GM12878 (cell line): ENCODE data around the gene SSRP1. TPM values are rescaled to one million over a fixed set of nuclear protein-coding genes. Genes with fewer than 3 reads are reported as not detected.
A peak's percentile ranks its signal among the peaks of the same experiment; 100 is the strongest.

Source experiments
- ATAC-seq: fragments of 200-7000 bp; cut with Tn5 transposase; 3 replicates; pipeline ENCODE4 v1.9.1; 2020; ENCODE audit warnings: mild to moderate bottlenecking, moderate library complexity
- BruUV-seq: library from RNA; stranded (reverse); fragments of 400-500 nt; replicated peaks from 2 replicates; lab custom pipeline; 2021; lab: Mats Ljungman, UMichigan
- CTCF ChIA-PET: fragments of 300-600 bp; sonication (Branson Sonifier 250); formaldehyde crosslinking; extraction: SDS; loops from one replicate; lab custom pipeline; 2021; ENCODE audit warnings: inconsistent platforms; lab: Yijun Ruan, JAX
- POLR2A ChIA-PET: fragments of 350-600 bp; formaldehyde crosslinking; extraction: SDS; loops from one replicate; lab custom pipeline; 2021; ENCODE audit warnings: inconsistent platforms; lab: Charles Lee
- RAD21 ChIA-PET: fragments of 300-600 bp; sonication (Branson Sonifier 250); formaldehyde crosslinking; loops from one replicate; lab custom pipeline; 2023; ENCODE audit warnings: antibody characterized with exemption; ENCODE audit not compliant: unreplicated experiment; lab: Charles Lee
- SMC1A ChIA-PET: fragments of 300-600 bp; sonication (Branson Sonifier 250); formaldehyde crosslinking; loops from one replicate; lab custom pipeline; 2023; ENCODE audit not compliant: unreplicated experiment, uncharacterized antibody; lab: Charles Lee
- DNase-seq: peaks from one replicate; pipeline ENCODE4 v3.0.0-alpha.2; 2011; ENCODE audit warnings: low read depth, low spot score
- FAIRE-seq: peaks from 3 replicates; lab custom pipeline; 2011; peaks lifted over from hg19 to GRCh38; lab: Jason Lieb, UNC
- H2AFZ ChIP-seq: 2 replicates; pipeline ENCODE4 v1.6.0; 2011; ENCODE audit warnings: low read depth, low read length, control low read depth; ENCODE audit not compliant: control insufficient read depth
- H3K27ac ChIP-seq: 2 replicates; pipeline ENCODE4 v1.5.1; 2011; ENCODE audit warnings: control low read depth; ENCODE audit not compliant: control insufficient read depth, insufficient read depth
- H3K27me3 ChIP-seq, 2 experiments: replicated peaks in 1 of 2; 2 replicates each; pipeline versions ENCODE4 v1.6.0 to v1.6.1; 2011; ENCODE audit warnings: low read length in 1 of 2; ENCODE audit not compliant: control insufficient read depth in 2 of 2, insufficient read depth in 2 of 2
- H3K36me3 ChIP-seq, 2 experiments: 2 replicates each; pipeline ENCODE4 v1.5.1; 2011; ENCODE audit warnings: low read length in 1 of 2; ENCODE audit not compliant: control insufficient read depth in 2 of 2, insufficient read depth in 2 of 2
- H3K4me1 ChIP-seq: 2 replicates; pipeline ENCODE4 v1.6.1; 2011; ENCODE audit warnings: mild to moderate bottlenecking, low read length, moderate library complexity, mixed read lengths; ENCODE audit not compliant: control insufficient read depth, insufficient read depth
- H3K4me2 ChIP-seq: 2 replicates; pipeline ENCODE4 v1.6.0; 2011; ENCODE audit warnings: control low read depth; ENCODE audit not compliant: control insufficient read depth, insufficient read depth
- H3K4me3 ChIP-seq: fragments of 200-600 bp; sonication (generic); 2 replicates; pipeline ENCODE4 v1.5.1; 2016
- H3K79me2 ChIP-seq: 2 replicates; pipeline ENCODE4 v1.6.0; 2011; ENCODE audit warnings: low read length; ENCODE audit not compliant: control insufficient read depth, insufficient read depth
- H3K9ac ChIP-seq: 2 replicates; pipeline ENCODE4 v1.8.0; 2011; ENCODE audit warnings: low read length, control low read depth, mixed read lengths; ENCODE audit not compliant: control insufficient read depth, insufficient read depth
- H3K9me3 ChIP-seq: replicated peaks from 3 replicates; pipeline ENCODE4 v1.5.1; 2011; ENCODE audit warnings: mild to moderate bottlenecking, low read length; ENCODE audit not compliant: control insufficient read depth, insufficient read depth
- H4K20me1 ChIP-seq: 2 replicates; pipeline ENCODE4 v1.6.0; 2011; ENCODE audit not compliant: control insufficient read depth, insufficient read depth
- BCL3 ChIP-seq: IDR thresholded peaks from 2 replicates; pipeline ENCODE4 v1.6.1; 2011; ENCODE audit warnings: borderline replicate concordance, low read depth, mild to moderate bottlenecking, moderate library complexity, low read length; ENCODE audit not compliant: insufficient read depth, poor library complexity, severe bottlenecking
- CREM ChIP-seq: IDR thresholded peaks from 2 replicates; pipeline ENCODE4 v1.6.1; 2014; ENCODE audit warnings: antibody characterized with exemption, low read depth
- EZH2 ChIP-seq: IDR thresholded peaks from 2 replicates; pipeline ENCODE4 v1.6.1; 2012; ENCODE audit warnings: low read depth, mild to moderate bottlenecking, control low read depth, inconsistent platforms, low read length, borderline replicate concordance; ENCODE audit not compliant: control insufficient read depth
- POU2F2 ChIP-seq: IDR thresholded peaks from 3 replicates; pipeline ENCODE4 v1.6.1; 2011; ENCODE audit warnings: low read depth, mild to moderate bottlenecking, low read length, borderline replicate concordance
- RELA ChIP-seq: fragments of 450-650 bp; IDR thresholded peaks from 2 replicates; pipeline ENCODE4 v1.8.0; 2014; ENCODE audit warnings: borderline replicate concordance; ENCODE audit not compliant: partially characterized antibody
- RELB ChIP-seq: fragments of 450-650 bp; IDR thresholded peaks from 2 replicates; pipeline ENCODE4 v1.6.1; 2017; ENCODE audit warnings: low read depth, mild to moderate bottlenecking, moderate library complexity
- RFX5 ChIP-seq: IDR thresholded peaks from 2 replicates; pipeline ENCODE4 v1.6.1; 2011; ENCODE audit warnings: low read depth, low read length, improper control_type of control experiment
- SREBF1 ChIP-seq: IDR thresholded peaks from 2 replicates; pipeline ENCODE4 v1.6.1; 2012; ENCODE audit warnings: mild to moderate bottlenecking, low read length
- SREBF2 ChIP-seq: IDR thresholded peaks from 2 replicates; pipeline ENCODE4 v1.6.1; 2012; ENCODE audit warnings: mild to moderate bottlenecking, low read length
- STAT3 ChIP-seq: IDR thresholded peaks from 2 replicates; pipeline ENCODE4 v1.6.1; 2011; ENCODE audit warnings: low read depth, low read length, improper control_type of control experiment
- ZBTB11 ChIP-seq: fragments of 450-650 bp; formaldehyde crosslinking; IDR thresholded peaks from 2 replicates; pipeline ENCODE4 v1.5.0; 2022; ENCODE audit warnings: mild to moderate bottlenecking, missing genetic modification characterization
- ZNF592 ChIP-seq: fragments of 450-650 bp; IDR thresholded peaks from 2 replicates; pipeline ENCODE4 v1.6.1; 2017; ENCODE audit warnings: mild to moderate bottlenecking, moderate library complexity
- WGBS: methylation state at CpG from one replicate; pipeline ENCODE4 v1.1.6; 2016; ENCODE audit warnings: low lambda C conversion rate; ENCODE audit not compliant: insufficient replicate concordance, insufficient coverage; ENCODE audit errors: missing lambda C conversion rate; 5-methylcytosine and 5-hydroxymethylcytosine counted together
- in situ Hi-C: fragments of 300-500 bp; cut with MboI; formaldehyde crosslinking; loops from 9 replicates; pipeline ENCODE4 v1.14.3; 2018; ENCODE audit warnings: mixed read lengths
- intact Hi-C: fragments of 100-400 bp; cut with micrococcal nuclease; formaldehyde crosslinking; loops from one replicate; pipeline ENCODE4 v1.14.2; 2022; ENCODE audit not compliant: unreplicated experiment
- polyA plus RNA-seq, 11 experiments: library from polyadenylated mRNA; depleted of rRNA in 4 of 11; unstranded in 6 of 11; stranded (reverse) in 5 of 11; fragments of >200 nt; fragmentation: Nextera tagmentation in 4 of 11; fragmentation: Illumina TruSeq in 1 of 11; extraction: Ambion mirVana in 4 of 11; extraction: Trizol in 1 of 11; gene quantifications; 1 replicate in 1 of 11; 2 replicates in 10 of 11; pipeline versions ENCODE4 v1.2.1 to v1.2.3, GENCODE V29; 2011 to 2016; ENCODE audit warnings: inconsistent platforms in 2 of 11, missing spikeins in 2 of 11, low read depth in 1 of 11
- total RNA-seq, 4 experiments: library from RNA; depleted of rRNA in 3 of 4; stranded (reverse); fragments of >200 nt in 3 of 4; fragmentation: Illumina TruSeq in 1 of 4; extraction: Trizol in 1 of 4; gene quantifications; 2 replicates each; pipeline versions ENCODE4 v1.2.1 to v1.2.3, GENCODE V29; 2013 to 2021

Gene SSRP1
- total and polyA plus RNA-seq, 10 of the 15 experiments (the other 5 are each of a cell fraction or from before 2014, with no cell fraction given): 73.6 to 279 (median 138) TPM

- no peaks in the 10 kb centered on the region for H4K20me1 ChIP-seq
- ChIA-PET CTCF (interaction anchor here (0.6 to 1.7 kb wide), 5 partner anchors 139 to 558 kb away, joined by 3 read pairs; no protein-coding TSS in a partner anchor), SMC1A (no interaction called here), RAD21 (no interaction called here), POLR2A (interaction anchor here (0.5 kb wide), 1 partner anchor 19 kb away, joined by 3 read pairs; no protein-coding TSS in a partner anchor)
- H3K9ac ChIP-seq: no peak overlapping the region
- no peaks in the 10 kb centered on the region for H3K36me3 ChIP-seq
- WGBS: 8% methylated on average over 6 of the region's 6 CpGs
- H3K27ac ChIP-seq: no peak overlapping the region
- ATAC-seq (peak; percentile 25), DNase-seq (no peak), FAIRE-seq (no peak)
- intact Hi-C loops: loop anchor here (10.0 kb wide), 1 partner anchor 1163 kb away; the partner anchor contains the start of gene OR5B21
- H3K4me1 ChIP-seq: peaks cover 2% of the 10 kb centered on the region
- no peak overlapping the region for H2AFZ ChIP-seq
- no peaks in the 10 kb centered on the region; the same call in 1 of the 2 replicates for H3K79me2 ChIP-seq
- BruUV-seq: no TSS peak
- no peaks in the 10 kb centered on the region for H3K9me3 ChIP-seq
- in situ Hi-C loops: loop anchor here (25.0 kb wide), 2 partner anchors 1171 to 1246 kb away; partner anchors contain the start of genes LPXN, OR5B21 and ZFP91
- no peak overlapping the region for H3K4me3 ChIP-seq
- no peaks in the 10 kb centered on the region; a peak in 1 of 4 replicates for H3K27me3 ChIP-seq
- no peak overlapping the region for H3K4me2 ChIP-seq
- TF ChIP-seq ZBTB11: no peak
- no peak for TF ChIP-seq SREBF2
- TF ChIP-seq SREBF1: no peak
- TF ChIP-seq BCL3: no peak
- no peak for TF ChIP-seq RELA
- no peak for TF ChIP-seq ZNF592
- TF ChIP-seq RFX5: no peak
- peak; percentile 52; the same call in 1 of the 2 replicates for TF ChIP-seq RELB
- no peak for TF ChIP-seq STAT3
- TF ChIP-seq EZH2: no peak
- no peak for TF ChIP-seq POU2F2
- no peak for TF ChIP-seq CREM
Measured at GRCh38 chr11:57341250-57341808, 5.6 kb upstream of the SSRP1 start.
